Aorta (tissue), 5 donors: ENCODE data around the gene RPAP2. TPM values are rescaled to one million over a fixed set of nuclear protein-coding genes. Genes with fewer than 3 reads are reported as not detected.
"Not testable (repeated sequence)": the region's sequence is repeated elsewhere in the genome, so short reads cannot be mapped to it uniquely, and the experiment has no call there.

Experiments used
- ATAC-seq: fragments of 200-7000 bp; cut with Tn5 transposase; one replicate; pipeline ENCODE4 v1.9.1; 2022; ENCODE audit warnings: moderate library complexity; ENCODE audit not compliant: low FRiP score
- DNase-seq, 2 donors: peaks; one replicate each; pipeline ENCODE4 v3.0.0-alpha.2; 2020
- H3K27ac ChIP-seq, 2 donors: one replicate each; pipeline ENCODE4 v1.5.1; 2013; ENCODE audit warnings: low read length in 2 of 2, mild to moderate bottlenecking in 2 of 2, moderate library complexity in 2 of 2, control low read depth in 1 of 2, inconsistent platforms in 1 of 2, low read depth in 1 of 2
- H3K27me3 ChIP-seq, 2 donors: one replicate each; pipeline ENCODE4 v1.6.1; 2013; ENCODE audit warnings: control low read depth in 1 of 2, low read length in 1 of 2, mild to moderate bottlenecking in 1 of 2, moderate library complexity in 1 of 2; ENCODE audit not compliant: insufficient read depth in 2 of 2, control insufficient read depth in 1 of 2
- H3K36me3 ChIP-seq, 2 donors: one replicate each; pipeline ENCODE4 v1.6.1; 2013; ENCODE audit warnings: control low read depth in 1 of 2, low read length in 1 of 2, mild to moderate bottlenecking in 1 of 2; ENCODE audit not compliant: insufficient read depth in 2 of 2, control insufficient read depth in 1 of 2
- H3K4me1 ChIP-seq, 2 donors: one replicate each; pipeline ENCODE4 v1.6.1; 2013; ENCODE audit warnings: low read length in 2 of 2, control low read depth in 1 of 2, mild to moderate bottlenecking in 1 of 2, moderate library complexity in 1 of 2; ENCODE audit not compliant: insufficient read depth in 2 of 2, control insufficient read depth in 1 of 2
- H3K4me3 ChIP-seq, 2 donors: one replicate each; pipeline ENCODE4 v1.5.1; 2013; ENCODE audit warnings: low read length in 2 of 2, control low read depth in 1 of 2, mild to moderate bottlenecking in 1 of 2
- H3K9me3 ChIP-seq: one replicate; pipeline ENCODE4 v1.6.1; 2013; ENCODE audit warnings: mild to moderate bottlenecking, low read length; ENCODE audit not compliant: control insufficient read depth
- WGBS, 2 donors: extraction: QIAGEN DNeasy Blood & Tissue Kit; methylation state at CpG; one replicate each; pipeline ENCODE4 v1.1.7; 2013; 5-methylcytosine and 5-hydroxymethylcytosine counted together
- intact Hi-C, 2 donors: fragments of 100-400 bp; cut with DNase I; formaldehyde crosslinking; loops; one replicate each; pipeline versions ENCODE4 v1.14.2 to v1.15.0; 2022
- polyA plus RNA-seq, 2 donors: library from polyadenylated mRNA; stranded (reverse); fragments of 200-250 nt; gene quantifications; one replicate each; pipeline ENCODE4 v1.2.3, GENCODE V29; 2013
- total RNA-seq, 2 donors: library from RNA; stranded (reverse); fragmentation: NEBNext Ultra II Directional; extraction: Animal tissue kit (Norgen Biotek cat#: 25700); gene quantifications; one replicate each; pipeline ENCODE4 v1.2.1, GENCODE V29; 2021
- donor health status: healthy with polysubstance abuse.
- donor health status: Bipolar disorder and iron deficiency.
- donor health status: DM: no; HTN: no; CAD: no.
- donor health status: DM: no; HTN: no; CAD: no.
- donor health status: DM: yes; HTN: yes; CAD: no.

The RPAP2 gene
- total and polyA plus RNA-seq, 4 donors, result 4.9 to 31.3 (median 21.0) TPM

DNA sequence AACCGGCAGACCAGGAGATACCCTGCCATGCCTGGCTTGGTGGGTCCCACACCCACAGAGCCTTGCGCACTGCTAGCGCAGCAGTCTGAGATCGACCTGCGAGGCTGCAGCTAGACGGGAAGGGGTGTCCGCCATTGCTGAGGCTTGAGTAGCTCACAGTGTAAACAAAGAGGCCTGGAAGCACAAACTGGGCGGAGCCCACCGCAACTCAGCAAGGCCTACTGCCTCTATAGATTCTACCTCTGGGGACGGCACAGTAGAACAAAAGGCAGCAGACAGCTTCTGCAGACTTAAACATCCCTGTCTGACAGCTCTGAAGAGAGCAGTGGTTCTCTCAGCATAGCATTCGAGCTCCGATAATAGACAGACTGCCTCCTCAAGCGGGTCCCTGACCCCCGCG lies 19.1 kb upstream of the RPAP2 start:
- intact Hi-C loops, ATAC-seq: not testable (repeated sequence)

DNA sequence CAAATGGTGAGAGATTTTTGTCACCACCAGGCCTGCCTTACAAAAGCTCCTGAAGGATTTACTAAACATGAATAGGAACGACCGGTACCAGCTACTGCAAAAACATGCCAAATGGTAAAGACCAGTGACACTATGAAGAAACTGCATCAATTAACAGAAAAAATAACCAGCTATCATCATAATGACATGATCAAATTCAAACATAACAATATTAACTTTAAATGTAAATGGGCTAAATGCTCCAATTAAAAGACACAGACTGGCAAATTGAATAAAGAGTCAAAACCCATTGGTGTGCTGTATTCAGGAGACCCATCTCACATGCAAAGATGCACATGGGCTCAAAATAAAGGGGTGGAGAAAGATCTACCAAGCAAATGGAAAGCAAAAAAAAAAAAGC lies 17.4 kb upstream of the RPAP2 start:
- H3K4me3 ChIP-seq, H3K27ac ChIP-seq, H3K27me3 ChIP-seq, intact Hi-C loops, H3K36me3 ChIP-seq, DNase-seq, H3K9me3 ChIP-seq, H3K4me1 ChIP-seq, ATAC-seq: not testable (repeated sequence)
- WGBS, 2 donors, result 94 to 95% methylated on average over 2 of the region's 2 CpGs

More for the DNA sequence above, 19.1 kb upstream of the RPAP2 start:
- DNase-seq, H3K9me3 ChIP-seq, H3K27ac ChIP-seq, H3K4me3 ChIP-seq, H3K27me3 ChIP-seq, H3K4me1 ChIP-seq, H3K36me3 ChIP-seq: not testable (repeated sequence)
- 96 to 97% methylated on average over 15 of the region's 15 CpGs for WGBS, 2 donors

DNA sequence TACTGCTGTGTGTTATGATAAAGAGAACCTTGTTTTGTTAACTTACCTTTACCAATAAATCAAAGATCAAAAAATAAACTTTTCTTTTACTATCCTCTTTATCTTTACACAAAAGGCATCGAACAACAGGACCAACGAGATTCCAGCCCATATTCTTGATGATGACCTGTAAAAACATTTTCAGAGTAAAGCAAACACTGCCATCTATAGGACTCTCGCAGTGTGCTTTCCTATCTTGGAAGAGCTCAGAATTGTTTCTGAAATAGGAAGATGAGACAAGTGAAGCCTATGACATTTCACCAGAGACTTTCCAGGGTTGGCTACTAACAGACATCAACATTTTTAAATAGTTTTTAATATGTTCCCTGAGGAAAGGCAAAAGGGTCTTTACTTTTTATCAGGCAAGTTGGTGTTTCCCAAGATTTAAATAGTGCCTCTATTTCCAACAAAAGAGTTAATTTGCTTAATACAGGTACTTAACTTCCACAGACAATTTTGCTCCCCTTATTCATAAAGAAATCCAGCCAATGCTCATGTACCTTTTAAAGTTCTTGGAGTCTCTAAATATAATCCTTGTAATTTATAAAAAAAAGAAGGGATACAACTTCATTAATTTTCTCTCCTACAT lies 7.4 kb upstream of the RPAP2 start:
- no peaks in the 10 kb centered on the region for H3K9me3 ChIP-seq
- H3K4me3 ChIP-seq, result no peak overlapping the region
- H3K36me3 ChIP-seq, result no peaks in the 10 kb centered on the region
- no peaks in the 10 kb centered on the region for H3K27me3 ChIP-seq
- no peak for DNase-seq
- no peak for ATAC-seq
- no peak overlapping the region for H3K27ac ChIP-seq
- intact Hi-C loops, result loop anchor here in 1 of 2 donors (10.0 kb wide), 1 partner anchor 297 kb away; no protein-coding TSS in a partner anchor
- WGBS, 2 donors, result 13 to 17% methylated on average over 3 of the region's 3 CpGs
- H3K4me1 ChIP-seq, result no peaks in the 10 kb centered on the region

- Histone ChIP-seq H3K27ac (peak overlapping the region in 1 of 2 donors; percentile 93), H3K27me3 (no peaks in the 10 kb centered on the region), H3K9me3 (no peaks in the 10 kb centered on the region), H3K4me1 (no peaks in the 10 kb centered on the region), H3K4me3 (peak overlapping the region; percentile 51 to 90), H3K36me3 (no peaks in the 10 kb centered on the region)
- 5% methylated on average over 3 of the region's 3 CpGs for WGBS, 2 donors
- no peak for DNase-seq
- intact Hi-C loops, result loop anchor here in 1 of 2 donors (5.0 to 10.0 kb wide), 2 partner anchors 303 to 796 kb away; partner anchors contain the start of gene CDC7
- no peak for ATAC-seq
These were observed 666 bp upstream of the RPAP2 start for GRCh38 chr1:92298213-92298572.

DNA sequence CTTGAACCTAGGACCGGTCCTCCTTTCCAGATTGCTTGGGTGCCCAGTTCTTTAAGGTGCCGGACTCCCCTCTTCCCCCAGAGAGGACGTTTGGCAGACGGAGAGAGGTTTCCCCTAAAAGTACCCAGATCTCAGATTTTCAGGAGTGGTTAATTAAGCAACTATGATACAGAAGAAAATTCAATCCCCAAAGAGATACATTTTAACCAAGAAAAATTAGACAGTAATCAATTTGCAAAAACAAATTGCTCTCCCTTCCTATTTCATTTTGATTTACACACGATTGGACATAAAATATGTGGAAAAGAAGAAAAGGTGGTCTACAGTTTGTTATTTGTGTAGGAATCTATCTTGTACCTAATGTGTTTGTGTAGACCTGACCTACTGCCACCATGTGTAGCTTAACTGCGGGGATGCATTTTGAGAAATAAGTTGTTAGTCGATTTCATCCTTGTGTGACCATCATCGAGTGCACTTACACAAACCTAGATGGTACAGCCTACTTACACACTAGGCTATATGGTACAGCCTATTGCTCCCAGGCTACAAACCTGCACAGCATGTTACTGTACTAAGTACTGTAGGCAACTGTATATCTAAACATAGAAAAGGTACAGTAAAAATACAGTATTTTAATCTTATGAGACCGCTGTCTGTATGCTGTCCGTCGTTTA lies 755 bp downstream of the RPAP2 start:
- H3K4me1 ChIP-seq, result no peaks in the 10 kb centered on the region
- DNase-seq (no peak), ATAC-seq (no peak)
- peak overlapping the region; percentile 51 to 90 for H3K4me3 ChIP-seq
- no peaks in the 10 kb centered on the region for H3K36me3 ChIP-seq
- H3K9me3 ChIP-seq, result no peaks in the 10 kb centered on the region
- 43 to 44% methylated on average over 11 of the region's 11 CpGs for WGBS, 2 donors
- no peaks in the 10 kb centered on the region for H3K27me3 ChIP-seq
- intact Hi-C loops, result loop anchor here (5.0 to 10.0 kb wide), 3 partner anchors 305 to 797 kb away; partner anchors contain the start of genes CDC7 (in 1 of the 2) and RPL5 (in 1 of the 2)
- H3K27ac ChIP-seq, result no peak overlapping the region

GRCh38 chr1:92301021-92301420 lies 2.2 kb downstream of the RPAP2 start:
- Histone ChIP-seq H3K36me3 (no peaks in the 10 kb centered on the region), H3K27me3 (no peaks in the 10 kb centered on the region), H3K4me1 (no peaks in the 10 kb centered on the region), H3K4me3 (no peak overlapping the region), H3K27ac (no peak overlapping the region), H3K9me3 (no peaks in the 10 kb centered on the region)
- ATAC-seq, result no peak
- intact Hi-C loops, result loop anchor here in 1 of 2 donors (10.0 kb wide), 1 partner anchor 534 kb away; the partner anchor contains the start of gene RPL5
- 89 to 93% methylated on average over 5 of the region's 5 CpGs for WGBS, 2 donors
- no peak for DNase-seq

DNA sequence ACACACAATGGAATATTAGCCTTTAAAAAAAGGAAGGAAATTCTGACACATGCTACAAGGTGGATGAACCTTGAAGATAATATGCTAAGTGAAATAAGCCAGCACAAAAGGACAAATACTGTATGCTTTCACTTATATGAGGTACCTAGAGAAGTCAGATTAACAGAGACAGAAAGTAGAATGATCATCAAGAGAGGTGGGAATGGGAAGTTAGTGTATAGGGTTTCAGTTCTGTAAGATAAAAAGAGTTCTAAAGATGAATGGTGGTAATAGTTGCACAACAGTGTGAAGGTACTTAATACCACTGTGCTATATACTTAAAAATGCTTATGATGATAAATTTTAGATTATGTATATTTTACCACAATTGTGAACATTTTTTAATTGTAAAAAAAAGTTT lies 7.2 kb downstream of the RPAP2 start:
- no peaks in the 10 kb centered on the region for H3K27me3 ChIP-seq
- no peak for ATAC-seq
- H3K36me3 ChIP-seq, result no peaks in the 10 kb centered on the region
- no peak for DNase-seq
- H3K9me3 ChIP-seq, result no peaks in the 10 kb centered on the region
- intact Hi-C loops, result loop anchor here in 1 of 2 donors (10.0 kb wide), 1 partner anchor 529 kb away; the partner anchor contains the start of gene RPL5
- no peak overlapping the region for H3K4me3 ChIP-seq
- no peak overlapping the region for H3K27ac ChIP-seq
- H3K4me1 ChIP-seq, result no peaks in the 10 kb centered on the region

- intact Hi-C loops, result loop anchor here in 1 of 2 donors (10.0 kb wide), 1 partner anchor 527 kb away; the partner anchor contains the start of gene RPL5
- ATAC-seq (no peak), DNase-seq (no peak)
- no peaks in the 10 kb centered on the region for H3K9me3 ChIP-seq
- H3K4me3 ChIP-seq, result no peak overlapping the region
- peaks cover 0 to 4% of the 10 kb centered on the region in 2 donors for H3K36me3 ChIP-seq
- no peak overlapping the region for H3K27ac ChIP-seq
- H3K27me3 ChIP-seq, result no peaks in the 10 kb centered on the region
- no peaks in the 10 kb centered on the region for H3K4me1 ChIP-seq
- 83 to 85% methylated on average over 4 of the region's 4 CpGs for WGBS, 2 donors
These were observed 9.1 kb downstream of the RPAP2 start for GRCh38 chr1:92307980-92308379.

DNA sequence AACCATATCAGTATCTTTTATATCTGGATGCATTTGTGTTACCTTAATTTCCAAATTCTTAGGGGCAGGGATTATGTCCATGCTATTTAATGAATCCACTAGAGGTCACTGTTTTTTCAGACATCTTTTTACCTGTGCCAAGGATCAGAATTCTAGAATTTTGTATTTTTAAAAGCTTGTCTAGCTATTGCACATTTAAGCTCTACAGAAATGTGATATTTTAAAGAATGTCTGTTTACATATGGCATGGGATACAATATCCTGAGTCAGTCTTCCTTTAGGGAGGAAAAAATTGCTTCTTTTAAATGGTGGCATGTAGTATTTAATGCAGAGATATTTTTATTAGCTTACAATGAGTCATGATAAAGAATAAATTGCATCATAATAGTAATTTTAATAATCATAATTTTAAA lies 11.3 kb downstream of the RPAP2 start:
- H3K27ac ChIP-seq, result no peak overlapping the region
- no peaks in the 10 kb centered on the region for H3K9me3 ChIP-seq
- H3K4me1 ChIP-seq, result no peaks in the 10 kb centered on the region
- DNase-seq, result no peak
- intact Hi-C loops, result loop anchor here (10.0 kb wide), 2 partner anchors 295 to 505 kb away; no protein-coding TSS in a partner anchor
- H3K4me3 ChIP-seq, result no peak overlapping the region
- no peaks in the 10 kb centered on the region for H3K27me3 ChIP-seq
- ATAC-seq, result no peak
- H3K36me3 ChIP-seq, result peaks cover 0 to 4% of the 10 kb centered on the region in 2 donors
